IgD-negative memory B cell (primary cell): Measurements from ENCODE around the gene CUBN. TPM values are rescaled to one million over a fixed set of nuclear protein-coding genes. Genes with fewer than 3 reads are reported as not detected.

ENCODE experiments used
- H3K27ac Mint-ChIP-seq, 3 donors: one replicate each; pipeline ENCODE4 v1.8.0; 2020 to 2022; ENCODE audit warnings: mild to moderate bottlenecking in 3 of 3, mixed read lengths in 3 of 3, moderate library complexity in 1 of 3
- H3K27me3 Mint-ChIP-seq: one replicate; pipeline ENCODE4 v1.8.0; 2021; ENCODE audit warnings: mixed read lengths
- H3K36me3 Mint-ChIP-seq: one replicate; pipeline ENCODE4 v1.8.0; 2020; ENCODE audit warnings: mild to moderate bottlenecking, mixed read lengths
- H3K4me1 Mint-ChIP-seq, 3 donors: one replicate each; pipeline ENCODE4 v1.8.0; 2020 to 2022; ENCODE audit warnings: mixed read lengths in 3 of 3, mild to moderate bottlenecking in 1 of 3
- H3K4me3 Mint-ChIP-seq, 4 donors: one replicate each; pipeline ENCODE4 v1.8.0; 2020 to 2022; ENCODE audit warnings: mild to moderate bottlenecking in 4 of 4, mixed read lengths in 4 of 4, moderate library complexity in 3 of 4
- H3K9me3 Mint-ChIP-seq, 3 donors: one replicate each; pipeline ENCODE4 v1.8.0; 2020 to 2021; ENCODE audit warnings: mixed read lengths in 3 of 3, mild to moderate bottlenecking in 1 of 3
- polyA plus RNA-seq: library from polyadenylated mRNA; unstranded; fragments of 300-500 nt; fragmentation: Illumina TruSeq; gene quantifications from one replicate; pipeline ENCODE4 v1.2.3, GENCODE V29; 2021

The CUBN gene
- polyA plus RNA-seq, 1 donor from 2014 or later = not detected

DNA sequence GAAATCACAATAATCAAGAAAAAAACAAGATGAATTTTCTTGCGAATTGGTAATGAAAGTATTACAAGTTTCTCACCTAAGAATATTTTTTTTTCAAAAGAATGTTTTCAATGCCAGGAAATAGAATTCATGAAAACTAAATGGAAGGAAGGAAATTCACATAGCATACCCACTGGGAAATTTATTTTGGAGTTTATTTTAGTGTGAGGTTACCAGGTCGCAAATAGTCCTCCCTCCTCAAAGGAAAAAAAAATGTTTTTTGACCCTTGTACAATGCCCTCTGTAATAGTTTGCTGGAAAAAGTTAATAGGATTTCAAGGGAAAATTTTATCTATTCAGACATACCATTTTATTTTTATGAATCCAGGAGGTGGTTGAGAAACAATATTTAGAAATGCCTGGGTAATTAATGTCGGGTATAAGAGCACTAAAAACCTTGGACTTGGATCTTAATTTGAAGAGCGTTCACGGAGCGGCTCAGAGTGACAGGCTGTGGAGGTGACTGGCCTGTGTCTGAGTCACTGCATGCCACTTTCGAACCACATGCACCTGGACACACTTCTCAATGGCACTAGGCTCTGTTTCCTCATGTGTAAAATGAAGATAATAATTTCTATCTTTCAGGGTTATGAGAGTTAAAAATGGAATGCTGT is 28.2 kb downstream of the CUBN start:
- H3K27ac Mint-ChIP-seq = no peak overlapping the region
- H3K27me3 Mint-ChIP-seq = no peaks in the 10 kb centered on the region
- peaks cover 9% of the 10 kb centered on the region for H3K36me3 Mint-ChIP-seq
- H3K4me1 Mint-ChIP-seq = no peaks in the 10 kb centered on the region
- H3K4me3 Mint-ChIP-seq = no peak overlapping the region
- peaks cover 0 to 4% (median 0%) of the 10 kb centered on the region in 3 donors for H3K9me3 Mint-ChIP-seq

DNA sequence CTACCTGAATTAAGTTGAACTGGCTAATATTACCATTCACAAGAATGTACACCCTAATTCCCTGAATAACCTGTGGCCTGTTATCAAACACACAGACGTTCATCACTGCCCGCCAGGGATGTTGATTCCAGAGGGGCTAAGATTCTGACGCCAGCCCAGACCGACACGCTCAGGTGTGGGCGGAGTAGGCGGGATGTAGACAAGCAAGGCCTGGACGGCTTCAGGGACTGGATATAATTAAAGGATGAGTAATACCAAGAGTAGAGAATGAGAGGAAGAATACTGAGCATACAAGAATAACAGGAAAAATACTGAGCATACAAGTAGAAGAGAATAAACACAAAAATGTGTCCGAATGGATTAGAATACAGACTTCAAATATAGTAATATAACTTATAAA is 29.0 kb downstream of the CUBN start:
- peaks cover 9% of the 10 kb centered on the region for H3K36me3 Mint-ChIP-seq
- no peak overlapping the region for H3K27ac Mint-ChIP-seq
- H3K4me3 Mint-ChIP-seq = peak overlapping the region in 1 of 4 donors; percentile 47
- no peaks in the 10 kb centered on the region for H3K4me1 Mint-ChIP-seq
- no peaks in the 10 kb centered on the region for H3K27me3 Mint-ChIP-seq
- peaks cover 0 to 4% (median 0%) of the 10 kb centered on the region in 3 donors for H3K9me3 Mint-ChIP-seq

DNA sequence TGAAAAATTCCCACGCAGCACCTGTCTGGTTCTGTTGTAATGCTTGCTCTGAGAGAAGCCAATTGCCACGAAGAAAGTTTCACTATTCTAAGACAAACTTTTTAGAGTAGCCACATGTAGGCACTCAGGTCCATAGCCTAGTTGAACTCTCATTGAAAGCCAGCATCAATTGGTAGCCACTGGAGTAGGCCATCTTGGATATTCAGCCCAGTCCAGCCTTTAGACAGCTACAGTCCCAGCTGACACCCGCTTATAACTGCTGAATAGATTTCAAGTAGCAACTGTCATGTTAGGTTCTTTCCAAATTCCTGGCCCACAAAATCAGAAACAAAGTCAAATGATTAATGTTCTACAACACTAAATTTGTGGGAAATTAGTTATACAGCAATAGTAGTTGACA is 31.6 kb downstream of the CUBN start:
- no peak overlapping the region for H3K4me3 Mint-ChIP-seq
- no peaks in the 10 kb centered on the region for H3K27me3 Mint-ChIP-seq
- H3K27ac Mint-ChIP-seq = no peak overlapping the region
- H3K36me3 Mint-ChIP-seq = peaks cover 11% of the 10 kb centered on the region
- peaks cover 0 to 8% (median 0%) of the 10 kb centered on the region in 3 donors for H3K9me3 Mint-ChIP-seq
- no peaks in the 10 kb centered on the region for H3K4me1 Mint-ChIP-seq

DNA sequence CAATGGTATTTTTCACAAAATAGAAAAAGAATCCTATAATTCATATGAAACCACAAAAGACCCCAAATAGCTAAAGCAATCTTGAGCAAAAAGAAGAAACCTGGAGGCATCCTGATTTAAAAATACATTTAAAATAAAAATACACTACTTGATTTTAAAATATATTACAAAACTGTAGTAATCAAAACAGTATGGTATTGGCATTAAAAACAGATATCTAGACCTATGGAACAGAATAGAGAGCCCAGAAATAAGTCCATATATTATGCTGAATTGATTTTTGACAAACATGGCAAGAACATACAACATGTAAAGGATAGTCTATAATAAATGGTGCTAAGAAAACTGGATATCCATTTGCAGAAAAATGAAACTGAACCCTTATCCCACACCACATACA is 34.8 kb downstream of the CUBN start:
- H3K4me3 Mint-ChIP-seq = no peak overlapping the region
- no peaks in the 10 kb centered on the region for H3K4me1 Mint-ChIP-seq
- H3K9me3 Mint-ChIP-seq = peaks cover 0 to 8% (median 0%) of the 10 kb centered on the region in 3 donors
- no peaks in the 10 kb centered on the region for H3K27me3 Mint-ChIP-seq
- H3K36me3 Mint-ChIP-seq = peaks cover 12% of the 10 kb centered on the region
- H3K27ac Mint-ChIP-seq = no peak overlapping the region

DNA sequence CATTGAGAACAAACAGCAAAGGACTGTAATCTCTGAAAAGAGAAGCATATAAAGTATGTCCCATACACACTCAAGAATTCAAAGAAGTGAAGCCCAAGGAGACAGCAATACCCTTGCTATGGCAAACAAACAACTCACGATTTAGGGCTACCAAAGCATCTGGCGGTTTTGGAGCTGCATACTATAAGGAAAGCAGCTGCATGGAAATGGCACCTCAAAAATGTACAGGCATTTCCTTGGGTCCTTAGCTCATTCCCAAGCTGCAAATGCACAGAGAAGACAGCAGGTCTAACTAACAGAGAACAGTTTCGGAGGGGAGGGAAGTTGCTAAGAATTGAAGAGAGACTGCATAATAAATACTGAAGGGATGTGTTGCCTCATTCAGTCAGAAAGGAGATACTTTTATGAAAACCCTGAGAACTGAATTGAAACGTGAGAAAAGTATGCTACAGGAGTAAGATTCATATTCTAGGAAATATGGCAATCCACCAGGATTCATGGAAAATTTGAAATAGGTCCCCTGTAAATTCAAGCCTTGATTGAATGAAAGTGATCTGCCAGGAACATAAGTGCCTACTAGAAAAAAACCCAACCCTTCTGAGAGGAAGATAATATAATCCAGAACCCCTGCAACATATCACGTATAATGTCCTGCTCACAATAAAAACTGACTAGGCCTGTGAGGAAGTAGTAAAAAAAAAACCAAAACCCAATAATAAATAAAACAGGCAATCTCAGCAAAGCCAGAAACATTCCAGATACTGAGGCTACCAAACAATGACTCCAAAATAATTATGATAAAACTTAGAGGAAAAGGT is 36.4 kb downstream of the CUBN start:
- Mint-ChIP-seq H3K27ac (no peak overlapping the region), H3K36me3 (peaks cover 12% of the 10 kb centered on the region), H3K4me3 (no peak overlapping the region), H3K4me1 (no peaks in the 10 kb centered on the region), H3K9me3 (peaks cover 0 to 8% (median 0%) of the 10 kb centered on the region in 3 donors), H3K27me3 (no peaks in the 10 kb centered on the region)

DNA sequence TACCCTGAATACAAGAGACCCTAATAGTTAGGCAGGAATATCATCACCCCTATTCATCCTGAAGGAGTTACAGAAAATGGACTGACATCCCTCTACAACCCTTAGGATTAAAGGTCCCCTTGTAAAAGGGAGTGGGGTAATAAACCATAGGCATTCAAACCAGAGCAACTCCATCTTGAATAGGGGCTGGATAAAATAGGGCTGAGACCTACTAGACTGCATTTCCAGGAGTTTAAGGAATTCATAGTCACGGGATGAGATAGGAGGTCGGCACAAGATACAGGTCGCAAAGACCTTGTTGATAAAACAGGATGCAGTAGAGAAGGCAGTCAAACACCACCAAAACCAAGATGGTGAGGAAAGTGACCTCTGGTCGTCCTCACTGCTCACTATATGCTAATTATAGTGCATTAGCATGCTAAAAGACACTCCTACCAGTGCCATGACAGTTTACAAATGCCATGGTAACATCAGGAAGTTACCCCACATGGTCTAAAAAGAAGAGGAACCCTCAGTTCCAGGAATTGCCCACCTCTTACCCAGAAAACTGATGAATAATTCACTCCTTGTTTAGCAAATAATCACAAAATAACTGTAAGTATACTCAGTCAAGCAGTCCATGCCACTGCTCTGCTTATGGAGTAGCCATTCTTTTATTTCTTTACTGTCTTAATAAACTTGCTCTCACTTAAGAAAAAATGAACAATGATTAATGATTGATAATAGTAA is 37.2 kb downstream of the CUBN start:
- H3K27me3 Mint-ChIP-seq = no peaks in the 10 kb centered on the region
- H3K27ac Mint-ChIP-seq = no peak overlapping the region
- no peak overlapping the region for H3K4me3 Mint-ChIP-seq
- peaks cover 10% of the 10 kb centered on the region for H3K36me3 Mint-ChIP-seq
- no peaks in the 10 kb centered on the region for H3K4me1 Mint-ChIP-seq
- peaks cover 0 to 8% (median 0%) of the 10 kb centered on the region in 3 donors for H3K9me3 Mint-ChIP-seq

DNA sequence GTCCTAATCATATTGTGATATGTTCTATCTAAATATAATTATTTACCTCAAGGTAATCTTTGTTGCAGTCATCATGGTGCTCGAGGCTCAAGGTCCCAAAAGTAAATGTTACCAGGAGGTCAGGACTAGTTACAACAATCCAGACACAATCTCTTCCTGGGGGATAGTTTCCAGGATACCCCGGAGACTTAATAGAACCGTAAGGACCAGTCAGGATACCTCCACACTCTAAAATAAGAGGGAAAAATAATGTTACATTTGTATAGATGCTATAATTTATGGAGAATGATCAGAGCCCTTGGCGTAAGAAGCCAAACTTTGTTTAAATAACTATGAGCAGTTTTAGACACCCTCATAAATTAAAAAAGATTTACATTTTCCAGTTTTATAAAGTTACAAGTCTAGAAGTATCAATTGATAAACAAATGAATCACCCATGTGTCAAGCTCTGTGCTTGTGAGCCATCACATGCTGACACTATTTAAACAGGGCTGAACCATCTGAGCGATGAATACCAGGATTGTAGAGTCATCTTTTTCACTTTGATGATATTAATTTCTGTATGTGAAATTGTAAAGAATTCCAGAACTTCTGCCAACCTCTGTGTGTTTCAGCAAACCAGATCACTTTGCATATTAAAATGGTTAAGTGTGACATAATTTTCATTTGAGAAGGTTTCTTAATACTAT is 41.3 kb downstream of the CUBN start:
- Mint-ChIP-seq H3K36me3 (peaks cover 10% of the 10 kb centered on the region), H3K9me3 (no peaks in the 10 kb centered on the region), H3K27ac (no peak overlapping the region), H3K4me3 (no peak overlapping the region), H3K4me1 (no peaks in the 10 kb centered on the region), H3K27me3 (no peaks in the 10 kb centered on the region)

DNA sequence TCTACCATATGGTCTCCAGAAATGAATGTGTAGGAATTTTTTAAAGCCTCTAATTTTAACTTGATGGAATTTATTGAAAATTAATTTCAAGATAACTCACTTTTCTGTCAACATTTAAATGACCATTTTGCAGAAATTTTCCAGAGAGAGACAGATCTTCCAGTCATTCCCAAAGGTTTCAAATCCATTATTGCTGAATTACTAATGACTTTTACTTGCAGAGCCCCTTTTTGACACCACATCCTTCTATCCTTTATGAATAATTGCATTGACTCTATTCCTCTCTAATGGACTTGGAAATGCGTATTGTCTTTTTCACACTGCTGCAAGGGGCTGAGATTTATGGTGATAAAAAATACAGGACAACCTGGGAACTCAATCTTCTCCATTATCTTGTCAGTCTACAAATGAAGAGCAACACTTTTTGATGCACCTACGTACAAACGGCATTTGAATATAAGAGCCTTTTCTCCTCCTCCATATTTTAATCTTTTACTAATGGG is 42.7 kb downstream of the CUBN start:
- Mint-ChIP-seq H3K4me1 (no peaks in the 10 kb centered on the region), H3K4me3 (no peak overlapping the region), H3K27me3 (no peaks in the 10 kb centered on the region), H3K9me3 (no peaks in the 10 kb centered on the region), H3K36me3 (peaks cover 10% of the 10 kb centered on the region), H3K27ac (no peak overlapping the region)

DNA sequence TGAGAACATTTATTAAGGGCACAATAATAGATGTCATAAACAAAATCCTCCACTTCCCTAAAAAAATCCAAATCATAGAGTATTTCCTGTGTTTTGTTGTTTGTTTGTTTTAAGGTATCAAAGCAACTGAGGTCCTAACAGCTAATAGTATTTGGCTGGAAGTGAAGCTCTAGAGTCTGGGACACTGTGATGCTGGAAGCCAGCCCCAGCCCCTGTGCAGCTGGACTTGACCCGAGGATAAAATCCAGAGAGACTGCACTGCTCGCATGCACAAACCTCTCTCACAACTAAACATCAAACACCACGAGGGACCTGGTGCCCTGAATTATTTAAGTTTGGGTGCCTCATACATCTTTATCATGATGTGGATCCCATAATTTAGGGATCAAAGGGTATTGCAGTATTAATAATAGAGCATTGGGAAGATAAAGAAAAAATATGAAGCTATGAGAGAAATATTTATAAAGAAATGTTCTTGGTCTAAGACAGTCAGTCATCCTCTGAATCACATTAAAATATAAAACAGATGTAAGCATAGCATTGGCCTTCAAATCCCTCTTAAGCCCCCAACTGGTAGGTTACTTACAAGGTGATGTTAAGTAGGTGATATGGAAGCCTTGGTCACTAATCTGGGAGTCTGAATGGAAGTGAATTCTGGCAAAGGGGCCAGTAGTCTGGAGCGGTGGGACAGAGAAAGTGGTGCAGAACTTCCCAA is 44.4 kb downstream of the CUBN start:
- H3K36me3 Mint-ChIP-seq = peaks cover 15% of the 10 kb centered on the region
- peak overlapping the region in 1 of 3 donors; percentile 17 for H3K27ac Mint-ChIP-seq
- no peaks in the 10 kb centered on the region for H3K9me3 Mint-ChIP-seq
- H3K27me3 Mint-ChIP-seq = no peaks in the 10 kb centered on the region
- no peaks in the 10 kb centered on the region for H3K4me1 Mint-ChIP-seq
- H3K4me3 Mint-ChIP-seq = no peak overlapping the region

DNA sequence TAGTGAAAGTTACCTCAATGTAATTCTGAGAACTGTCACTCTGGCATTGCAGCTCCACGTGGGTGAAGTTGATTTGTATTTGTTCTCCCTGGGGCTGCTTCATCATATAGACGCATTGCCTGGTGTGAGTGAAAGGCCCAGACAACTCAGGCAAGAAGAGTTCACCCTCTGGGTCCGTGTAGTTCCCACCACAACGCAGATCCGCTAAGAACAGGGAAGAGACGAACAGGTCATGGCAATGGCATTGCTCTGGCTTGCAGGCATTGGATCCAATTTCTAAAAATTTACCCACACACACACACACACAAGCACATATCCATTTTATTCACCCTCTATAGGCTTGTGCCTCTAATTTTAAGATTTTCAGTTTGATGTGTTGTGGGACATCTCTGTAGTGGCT is 45.4 kb downstream of the CUBN start:
- no peak overlapping the region for H3K27ac Mint-ChIP-seq
- peaks cover 22% of the 10 kb centered on the region for H3K36me3 Mint-ChIP-seq
- H3K27me3 Mint-ChIP-seq = no peaks in the 10 kb centered on the region
- H3K9me3 Mint-ChIP-seq = no peaks in the 10 kb centered on the region
- no peak overlapping the region for H3K4me3 Mint-ChIP-seq
- H3K4me1 Mint-ChIP-seq = no peaks in the 10 kb centered on the region

DNA sequence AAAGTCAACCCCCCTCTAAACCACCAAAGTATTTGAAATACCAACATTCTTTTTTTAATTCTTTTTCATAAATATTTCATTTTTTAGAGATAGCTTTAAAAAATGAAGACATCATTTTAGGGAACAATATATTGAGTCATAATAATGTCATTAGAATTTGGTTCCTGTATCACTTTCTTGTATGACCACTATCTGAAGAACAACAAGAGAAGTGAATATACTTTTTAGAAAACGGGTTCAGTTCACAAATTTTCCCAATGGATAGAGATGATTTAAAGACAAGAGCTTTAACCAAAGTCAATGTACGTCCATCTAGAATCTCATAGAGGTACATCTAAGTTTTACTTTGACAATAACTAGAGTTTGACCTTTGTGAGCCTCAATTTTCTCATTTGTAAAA is 48.2 kb downstream of the CUBN start:
- no peaks in the 10 kb centered on the region for H3K27me3 Mint-ChIP-seq
- H3K36me3 Mint-ChIP-seq = peaks cover 20% of the 10 kb centered on the region
- no peaks in the 10 kb centered on the region for H3K4me1 Mint-ChIP-seq
- H3K27ac Mint-ChIP-seq = no peak overlapping the region
- H3K4me3 Mint-ChIP-seq = no peak overlapping the region
- H3K9me3 Mint-ChIP-seq = no peaks in the 10 kb centered on the region

DNA sequence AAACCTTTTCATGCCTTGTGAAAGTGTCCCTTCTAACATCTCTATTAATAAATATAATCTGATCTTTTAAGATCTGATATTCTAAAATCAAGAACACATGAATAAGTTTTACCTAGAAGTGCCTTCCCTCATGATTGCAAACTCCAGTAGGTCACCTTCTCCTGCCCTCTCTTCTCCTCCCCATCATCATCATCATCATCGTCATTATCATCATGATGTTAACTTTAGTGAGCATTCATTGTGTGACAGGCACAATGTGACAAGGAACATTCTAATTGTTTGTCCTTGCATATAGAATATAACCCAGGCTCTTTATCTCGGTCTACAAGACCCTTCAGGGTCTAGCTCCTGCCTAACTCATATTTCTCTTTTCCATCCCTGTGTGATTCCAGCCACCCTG is 51.7 kb downstream of the CUBN start:
- H3K9me3 Mint-ChIP-seq = no peaks in the 10 kb centered on the region
- peaks cover 13% of the 10 kb centered on the region for H3K36me3 Mint-ChIP-seq
- H3K27ac Mint-ChIP-seq = no peak overlapping the region
- H3K4me3 Mint-ChIP-seq = no peak overlapping the region
- H3K27me3 Mint-ChIP-seq = no peaks in the 10 kb centered on the region
- H3K4me1 Mint-ChIP-seq = no peaks in the 10 kb centered on the region

DNA sequence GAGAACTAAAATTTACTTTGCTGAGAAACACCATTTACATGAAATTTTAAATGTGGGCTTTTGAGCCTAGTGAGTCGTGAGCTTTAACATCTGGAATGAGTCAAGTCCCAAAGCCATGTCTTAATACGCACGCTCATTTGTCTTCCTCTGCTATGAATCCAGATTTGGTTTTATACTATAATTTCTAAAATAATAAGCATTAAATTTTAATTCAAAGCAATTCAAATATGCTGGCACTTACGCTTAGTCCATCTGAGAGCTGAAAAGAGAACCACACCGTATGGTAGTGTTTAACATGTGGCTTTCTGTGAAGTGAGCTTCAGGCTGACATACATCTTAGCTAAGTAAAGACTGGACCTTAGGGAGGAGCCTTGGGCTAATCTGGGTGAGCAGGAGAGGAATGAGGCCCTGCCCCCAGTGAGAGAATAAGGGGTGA is 52.2 kb downstream of the CUBN start:
- Mint-ChIP-seq H3K4me1 (no peaks in the 10 kb centered on the region), H3K27me3 (no peaks in the 10 kb centered on the region), H3K4me3 (no peak overlapping the region), H3K27ac (no peak overlapping the region), H3K36me3 (peaks cover 14% of the 10 kb centered on the region), H3K9me3 (no peaks in the 10 kb centered on the region)

DNA sequence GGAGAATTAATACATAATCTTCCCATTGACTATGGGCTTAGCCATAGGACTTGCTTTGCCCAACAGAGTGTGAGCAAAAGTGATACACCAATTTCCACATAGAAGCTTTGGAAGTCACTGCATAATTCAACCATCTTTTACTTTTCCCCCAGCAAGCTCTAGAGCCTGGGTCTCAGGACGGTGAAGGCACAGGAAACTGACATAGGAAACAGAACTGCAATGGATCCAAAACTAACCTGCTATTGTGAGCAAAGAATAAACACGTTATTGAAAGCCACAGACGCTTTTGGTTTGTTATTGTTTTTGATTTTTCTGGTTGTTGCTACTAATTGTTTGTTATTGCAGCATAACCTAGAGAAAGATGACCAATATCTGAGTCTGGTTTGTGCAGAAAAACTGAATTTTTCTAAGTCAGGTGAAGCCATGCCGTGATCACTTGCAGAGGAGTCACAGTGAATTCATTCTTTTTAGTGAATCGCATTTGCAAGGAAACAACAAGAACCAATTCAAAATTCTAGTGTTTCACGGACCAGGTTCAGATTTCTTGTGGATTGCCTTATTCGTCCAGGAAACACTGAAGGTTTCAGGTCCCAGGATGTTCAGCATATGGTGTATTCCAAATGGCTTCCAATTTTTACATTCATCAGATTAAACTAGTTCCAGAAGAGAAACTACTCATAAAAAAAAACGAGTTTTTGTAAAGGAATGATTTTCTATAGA is 52.8 kb downstream of the CUBN start:
- Mint-ChIP-seq H3K27ac (no peak overlapping the region), H3K4me1 (no peaks in the 10 kb centered on the region)

More for the DNA sequence above, 52.8 kb downstream of the CUBN start:
- no peaks in the 10 kb centered on the region for H3K9me3 Mint-ChIP-seq
- no peak overlapping the region for H3K4me3 Mint-ChIP-seq
- peaks cover 17% of the 10 kb centered on the region for H3K36me3 Mint-ChIP-seq
- H3K27me3 Mint-ChIP-seq = no peaks in the 10 kb centered on the region
